Measurements from ENCODE around the gene GAN.
"Not testable (repeated sequence)": the region's sequence is repeated elsewhere in the genome, so short reads cannot be mapped to it uniquely, and the experiment has no call there.

Gene GAN

GRCh38 chr16:81310045-81310644 is 4.6 kb upstream of the GAN start:
- no peak for DNase-seq (ENCODE audit: low read depth)

GRCh38 chr16:81311762-81312161 is 3.0 kb upstream of the GAN start:
- no peak for DNase-seq (ENCODE audit: low read depth)

GRCh38 chr16:81313701-81314602 is 810 bp upstream of the GAN start:
- no peak for DNase-seq (ENCODE audit: low read depth)

GRCh38 chr16:81315271-81316175 is 761 bp downstream of the GAN start:
- DNase-seq (ENCODE audit: low read depth), result peak; percentile 25

- DNase-seq (ENCODE audit: low read depth), result no peak
Observed at GRCh38 chr16:81316176-81316496, 1.4 kb downstream of the GAN start.

- no peak for DNase-seq (ENCODE audit: low read depth)
Observed at GRCh38 chr16:81318711-81319110, 3.9 kb downstream of the GAN start.

- DNase-seq (ENCODE audit: low read depth), result no peak
Observed at GRCh38 chr16:81319221-81319912, 4.6 kb downstream of the GAN start.

GRCh38 chr16:81321039-81321438 is 6.3 kb downstream of the GAN start:
- no peak for DNase-seq (ENCODE audit: low read depth)

- DNase-seq (ENCODE audit: low read depth), result no peak
Observed at GRCh38 chr16:81321536-81321935, 6.8 kb downstream of the GAN start.

- DNase-seq (ENCODE audit: low read depth), result no peak
Observed at GRCh38 chr16:81324808-81325207, 10.0 kb downstream of the GAN start.

GRCh38 chr16:81327011-81327410 is 12.2 kb downstream of the GAN start:
- no peak for DNase-seq (ENCODE audit: low read depth)

GRCh38 chr16:81327447-81328196 is 12.9 kb downstream of the GAN start:
- DNase-seq (ENCODE audit: low read depth), result no peak

GRCh38 chr16:81329947-81330346 is 15.2 kb downstream of the GAN start:
- DNase-seq (ENCODE audit: low read depth), result no peak

GRCh38 chr16:81333356-81333755 is 18.6 kb downstream of the GAN start:
- DNase-seq (ENCODE audit: low read depth), result no peak

GRCh38 chr16:81335669-81336068 is 20.9 kb downstream of the GAN start:
- DNase-seq (ENCODE audit: low read depth), result no peak

GRCh38 chr16:81337097-81337496 is 22.3 kb downstream of the GAN start:
- no peak for DNase-seq (ENCODE audit: low read depth)

- not testable (repeated sequence) for DNase-seq (ENCODE audit: low read depth)
Observed at GRCh38 chr16:81345172-81345571, 30.4 kb downstream of the GAN start.

GRCh38 chr16:81347425-81347824 is 32.7 kb downstream of the GAN start:
- DNase-seq (ENCODE audit: low read depth), result no peak

- no peak for DNase-seq (ENCODE audit: low read depth)
Observed at GRCh38 chr16:81349608-81350305, 35.0 kb downstream of the GAN start.

- no peak for DNase-seq (ENCODE audit: low read depth)
Observed at GRCh38 chr16:81350306-81350615, 35.5 kb downstream of the GAN start.

GRCh38 chr16:81353895-81354294 is 39.1 kb downstream of the GAN start:
- DNase-seq (ENCODE audit: low read depth), result no peak

Measured in stimulated activated CD8-positive, alpha-beta memory T cell treated with anti-CD3 and anti-CD28 coated beads, Interleukin-12 subunit alpha, Interleukin-12 subunit beta, amount 100 ng/mL, for 1 hour (primary cell).